Measurements from ENCODE around the gene TFB2M.
"Not testable (repeated sequence)": the region's sequence is repeated elsewhere in the genome, so short reads cannot be mapped to it uniquely, and the experiment has no call there.

TFB2M gene

DNA sequence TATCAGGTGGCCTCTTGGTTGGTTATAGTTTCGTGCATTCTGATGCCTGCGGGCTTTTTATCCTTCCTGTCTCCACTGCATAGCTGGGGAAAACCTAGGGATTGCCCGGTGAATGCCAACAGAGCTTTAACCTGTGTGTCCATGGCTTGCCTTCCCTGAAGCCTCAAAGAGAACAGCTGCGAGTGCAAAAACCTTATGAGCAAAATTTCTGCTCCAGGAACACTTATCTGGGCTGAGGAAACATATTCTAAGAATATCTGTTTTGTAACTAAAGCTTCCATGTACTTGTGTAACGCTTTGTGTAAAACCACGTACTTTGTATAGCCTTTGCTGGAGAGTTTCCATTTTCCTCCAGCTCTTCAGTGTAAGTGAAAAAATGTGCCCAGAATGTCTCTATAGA is 7.4 kb upstream of the TFB2M start:
- H3K9me3 ChIP-seq (ENCODE audit: insufficient read depth, low read length, severe bottlenecking), result no peaks in the 10 kb centered on the region
- no peak overlapping the region for H3K9ac ChIP-seq (ENCODE audit: low read depth, low read length)
- no peak for ATAC-seq (ENCODE audit: insufficient read depth, low read depth)
- peaks cover 91% of the 10 kb centered on the region for H3K79me2 ChIP-seq (ENCODE audit: insufficient read depth, low read length)
- no peaks in the 10 kb centered on the region for H3K27me3 ChIP-seq (ENCODE audit: insufficient read depth, low read length, poor library complexity)
- TF ChIP-seq EZH2 (IDR thresholded peaks at IDR 0.05; ENCODE audit: borderline replicate concordance, low read depth, low read length, severe bottlenecking), result no peak
- TF ChIP-seq, protein P1, sequence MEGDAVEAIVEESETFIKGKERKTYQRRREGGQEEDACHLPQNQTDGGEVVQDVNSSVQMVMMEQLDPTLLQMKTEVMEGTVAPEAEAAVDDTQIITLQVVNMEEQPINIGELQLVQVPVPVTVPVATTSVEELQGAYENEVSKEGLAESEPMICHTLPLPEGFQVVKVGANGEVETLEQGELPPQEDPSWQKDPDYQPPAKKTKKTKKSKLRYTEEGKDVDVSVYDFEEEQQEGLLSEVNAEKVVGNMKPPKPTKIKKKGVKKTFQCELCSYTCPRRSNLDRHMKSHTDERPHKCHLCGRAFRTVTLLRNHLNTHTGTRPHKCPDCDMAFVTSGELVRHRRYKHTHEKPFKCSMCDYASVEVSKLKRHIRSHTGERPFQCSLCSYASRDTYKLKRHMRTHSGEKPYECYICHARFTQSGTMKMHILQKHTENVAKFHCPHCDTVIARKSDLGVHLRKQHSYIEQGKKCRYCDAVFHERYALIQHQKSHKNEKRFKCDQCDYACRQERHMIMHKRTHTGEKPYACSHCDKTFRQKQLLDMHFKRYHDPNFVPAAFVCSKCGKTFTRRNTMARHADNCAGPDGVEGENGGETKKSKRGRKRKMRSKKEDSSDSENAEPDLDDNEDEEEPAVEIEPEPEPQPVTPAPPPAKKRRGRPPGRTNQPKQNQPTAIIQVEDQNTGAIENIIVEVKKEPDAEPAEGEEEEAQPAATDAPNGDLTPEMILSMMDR (IDR thresholded peaks at IDR 0.05; ENCODE audit: borderline replicate concordance, extremely low read depth, low read length, poor library complexity, severe bottlenecking), result no peak
- no peak overlapping the region for H3K27ac ChIP-seq (ENCODE audit: low read length)
- 0 out of 2 replicates have a peak, but pooled peaks cover 3% of the 10 kb centered on the region for H3K36me3 ChIP-seq (ENCODE audit: insufficient read depth, low read length)
- peaks cover 11% of the 10 kb centered on the region for H3K4me1 ChIP-seq (ENCODE audit: insufficient read depth, low read length)
- H2AFZ ChIP-seq (ENCODE audit: low read depth, low read length), result no peak overlapping the region
- H3K4me3 ChIP-seq (ENCODE audit: low read depth in 1 of 2, low read length in 2 of 2), result no peak overlapping the region
- no peak overlapping the region for H3K4me2 ChIP-seq (ENCODE audit: insufficient read depth, low read length)
- peaks cover 19% of the 10 kb centered on the region; the same call in 1 of the 2 replicates for H4K20me1 ChIP-seq (ENCODE audit: insufficient read depth, low read length)
- no peak for DNase-seq

DNA sequence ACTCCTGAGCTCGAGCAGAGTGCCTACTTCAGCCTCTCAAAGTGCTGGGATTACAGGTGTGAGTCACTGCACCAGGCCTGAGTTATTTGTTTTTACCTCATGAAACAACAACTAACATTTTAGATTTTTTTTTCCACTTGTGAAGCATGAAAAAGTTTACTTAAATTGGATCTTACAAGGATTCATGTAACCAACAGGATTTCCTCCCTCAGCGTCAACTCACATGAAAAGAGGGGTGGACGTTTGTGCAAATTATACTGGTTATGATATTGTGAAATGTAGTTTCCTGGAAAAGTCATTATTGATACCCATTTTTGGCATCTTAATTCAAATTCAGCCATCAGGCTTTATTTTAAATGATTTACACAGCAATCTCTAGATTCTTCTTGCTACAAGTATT is 6.7 kb upstream of the TFB2M start:
- ATAC-seq (ENCODE audit: insufficient read depth, low read depth) (no peak), DNase-seq (no peak)
- no peak overlapping the region for H2AFZ ChIP-seq (ENCODE audit: low read depth, low read length)
- H3K9me3 ChIP-seq (ENCODE audit: insufficient read depth, low read length, severe bottlenecking), result no peaks in the 10 kb centered on the region
- H3K79me2 ChIP-seq (ENCODE audit: insufficient read depth, low read length), result peaks cover 93% of the 10 kb centered on the region
- H3K4me1 ChIP-seq (ENCODE audit: insufficient read depth, low read length), result peaks cover 18% of the 10 kb centered on the region
- no peaks in the 10 kb centered on the region for H3K27me3 ChIP-seq (ENCODE audit: insufficient read depth, low read length, poor library complexity)
- TF ChIP-seq, protein P1 (IDR thresholded peaks at IDR 0.05; ENCODE audit: borderline replicate concordance, extremely low read depth, low read length, poor library complexity, severe bottlenecking), result no peak
- no peak for TF ChIP-seq EZH2 (IDR thresholded peaks at IDR 0.05; ENCODE audit: borderline replicate concordance, low read depth, low read length, severe bottlenecking)
- no peak overlapping the region for H3K4me2 ChIP-seq (ENCODE audit: insufficient read depth, low read length)
- no peak overlapping the region for H3K4me3 ChIP-seq (ENCODE audit: low read depth in 1 of 2, low read length in 2 of 2)
- peaks cover 19% of the 10 kb centered on the region; the same call in 1 of the 2 replicates for H4K20me1 ChIP-seq (ENCODE audit: insufficient read depth, low read length)
- H3K27ac ChIP-seq (ENCODE audit: low read length), result no peak overlapping the region
- no peak overlapping the region for H3K9ac ChIP-seq (ENCODE audit: low read depth, low read length)
- 0 out of 2 replicates have a peak, but pooled peaks cover 3% of the 10 kb centered on the region for H3K36me3 ChIP-seq (ENCODE audit: insufficient read depth, low read length)

DNA sequence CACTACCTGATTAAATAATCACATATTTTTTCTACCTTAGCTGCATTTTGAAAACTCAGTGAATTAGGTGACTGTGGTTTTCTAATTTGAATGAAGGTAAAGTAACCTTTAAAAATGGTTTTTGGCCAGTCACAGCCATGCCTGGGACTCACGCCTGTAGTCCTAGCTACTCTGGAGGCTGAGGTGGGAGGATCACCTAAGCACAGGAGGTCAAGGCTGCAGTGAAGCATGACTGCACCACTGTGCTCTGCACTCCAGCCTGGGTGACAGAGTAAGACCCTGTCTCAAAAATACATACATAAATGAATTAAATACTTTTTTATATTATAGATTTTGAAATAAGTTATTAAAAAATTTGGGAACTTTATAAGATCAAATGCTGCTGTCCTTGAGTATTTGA is 5.9 kb upstream of the TFB2M start:
- TF ChIP-seq, protein P1 (IDR thresholded peaks at IDR 0.05; ENCODE audit: borderline replicate concordance, extremely low read depth, low read length, poor library complexity, severe bottlenecking), result no peak
- no peak for TF ChIP-seq EZH2 (IDR thresholded peaks at IDR 0.05; ENCODE audit: borderline replicate concordance, low read depth, low read length, severe bottlenecking)
- Histone ChIP-seq H3K27ac (ENCODE audit: low read length) (no peak overlapping the region), H3K4me1 (ENCODE audit: insufficient read depth, low read length) (peaks cover 25% of the 10 kb centered on the region), H3K9me3 (ENCODE audit: insufficient read depth, low read length, severe bottlenecking) (no peaks in the 10 kb centered on the region), H3K4me3 (ENCODE audit: low read depth in 1 of 2, low read length in 2 of 2) (no peak overlapping the region), H3K9ac (ENCODE audit: low read depth, low read length) (no peak overlapping the region), H3K27me3 (ENCODE audit: insufficient read depth, low read length, poor library complexity) (no peaks in the 10 kb centered on the region), H4K20me1 (ENCODE audit: insufficient read depth, low read length) (peaks cover 12% of the 10 kb centered on the region; the same call in 1 of the 2 replicates), H3K79me2 (ENCODE audit: insufficient read depth, low read length) (peaks cover 93% of the 10 kb centered on the region), H3K36me3 (ENCODE audit: insufficient read depth, low read length) (0 out of 2 replicates have a peak, but pooled peaks cover 3% of the 10 kb centered on the region), H2AFZ (ENCODE audit: low read depth, low read length) (no peak overlapping the region), H3K4me2 (ENCODE audit: insufficient read depth, low read length) (no peak overlapping the region)
- no peak for DNase-seq
- no peak for ATAC-seq (ENCODE audit: insufficient read depth, low read depth)

DNA sequence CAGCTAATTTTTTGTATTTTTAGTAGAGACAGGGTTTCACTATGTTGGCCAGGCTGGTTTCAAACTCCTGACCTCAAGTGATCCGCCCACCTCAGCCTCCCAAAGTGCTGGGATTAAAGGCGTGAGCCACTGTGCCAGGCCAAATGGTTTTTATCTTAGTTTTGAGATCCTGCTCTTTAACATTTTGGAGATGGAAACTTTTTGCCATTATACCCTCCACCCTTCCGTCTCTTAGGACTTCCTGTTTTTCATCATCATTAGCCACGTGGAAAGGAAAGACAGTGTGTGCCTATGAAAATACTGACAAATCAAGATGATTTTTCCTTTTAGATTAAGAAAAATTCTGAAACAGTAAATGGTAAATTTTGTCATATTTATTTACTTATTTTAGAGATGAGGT is 5.2 kb upstream of the TFB2M start:
- H3K27ac ChIP-seq (ENCODE audit: low read length); H3K9me3 ChIP-seq (ENCODE audit: insufficient read depth, low read length, severe bottlenecking); H3K36me3 ChIP-seq (ENCODE audit: insufficient read depth, low read length); H3K9ac ChIP-seq (ENCODE audit: low read depth, low read length); H3K27me3 ChIP-seq (ENCODE audit: insufficient read depth, low read length, poor library complexity); H2AFZ ChIP-seq (ENCODE audit: low read depth, low read length); DNase-seq; H3K4me2 ChIP-seq (ENCODE audit: insufficient read depth, low read length); ATAC-seq (ENCODE audit: insufficient read depth, low read depth); H3K4me3 ChIP-seq (ENCODE audit: low read depth in 1 of 2, low read length in 2 of 2): not testable (repeated sequence)
- H3K4me1 ChIP-seq (ENCODE audit: insufficient read depth, low read length), result peaks cover 25% of the 10 kb centered on the region
- H4K20me1 ChIP-seq (ENCODE audit: insufficient read depth, low read length), result peaks cover 12% of the 10 kb centered on the region; the same call in 1 of the 2 replicates
- H3K79me2 ChIP-seq (ENCODE audit: insufficient read depth, low read length), result peaks cover 93% of the 10 kb centered on the region

Data from DND-41 (cell line).